ENCODE results near the gene CCDC38.

The CCDC38 gene

GRCh38 chr12:95837240-95838038 lies 105.0 kb downstream of the CCDC38 start:
- H3K4me3 ChIP-seq (ENCODE audit: low read length), result peak overlapping the region; percentile 20
- TF ChIP-seq CTCF (conservative IDR thresholded peaks at IDR 0.05; ENCODE audit: low read length), result no peak
- DNase-seq (ENCODE audit: low read depth), result no peak

- H3K4me3 ChIP-seq (ENCODE audit: low read length), result peak overlapping the region; percentile 20
- peak; percentile 56 for DNase-seq (ENCODE audit: low read depth)
- TF ChIP-seq CTCF (conservative IDR thresholded peaks at IDR 0.05; ENCODE audit: low read length), result no peak
These were observed 105.7 kb downstream of the CCDC38 start for GRCh38 chr12:95836630-95837239.

- DNase-seq (ENCODE audit: low read depth), result peak; percentile 55
- TF ChIP-seq CTCF (conservative IDR thresholded peaks at IDR 0.05; ENCODE audit: low read length), result no peak
- no peak overlapping the region for H3K4me3 ChIP-seq (ENCODE audit: low read length)
These were observed 106.2 kb downstream of the CCDC38 start for GRCh38 chr12:95836185-95836609.

DNA sequence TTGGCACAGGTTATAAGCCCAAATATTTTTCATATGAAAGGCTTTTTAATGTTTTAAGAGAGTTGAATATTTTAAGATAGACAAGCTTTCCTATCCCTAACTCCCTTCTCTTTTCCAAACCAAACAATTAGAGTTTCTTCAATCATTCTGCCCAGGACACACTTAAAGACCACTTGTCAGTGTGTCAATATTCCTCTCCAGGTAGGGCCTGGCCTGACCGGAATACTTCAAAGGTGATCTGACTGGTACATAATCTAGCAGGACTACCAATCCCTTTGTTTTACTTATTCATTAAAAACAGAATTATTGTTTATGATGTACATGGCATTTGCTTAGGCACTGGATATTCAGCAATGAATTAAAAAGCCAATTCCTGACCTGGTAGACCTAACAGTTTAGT lies 107.8 kb downstream of the CCDC38 start:
- no peak overlapping the region for H3K4me3 ChIP-seq (ENCODE audit: low read length)
- DNase-seq (ENCODE audit: low read depth), result no peak
- no peak for TF ChIP-seq CTCF (conservative IDR thresholded peaks at IDR 0.05; ENCODE audit: low read length)

GRCh38 chr12:95830335-95831089 lies 111.9 kb downstream of the CCDC38 start:
- no peak for TF ChIP-seq CTCF (conservative IDR thresholded peaks at IDR 0.05; ENCODE audit: low read length)
- no peak for DNase-seq (ENCODE audit: low read depth)
- no peak overlapping the region for H3K4me3 ChIP-seq (ENCODE audit: low read length)

- DNase-seq (ENCODE audit: low read depth), result no peak
- H3K4me3 ChIP-seq (ENCODE audit: low read length), result no peak overlapping the region
- TF ChIP-seq CTCF (conservative IDR thresholded peaks at IDR 0.05; ENCODE audit: low read length), result no peak
These were observed 113.0 kb downstream of the CCDC38 start for GRCh38 chr12:95829395-95829794.

Measured in AG10803 (cell line).